ENCODE measurements around the gene CAMK1D.

DNA sequence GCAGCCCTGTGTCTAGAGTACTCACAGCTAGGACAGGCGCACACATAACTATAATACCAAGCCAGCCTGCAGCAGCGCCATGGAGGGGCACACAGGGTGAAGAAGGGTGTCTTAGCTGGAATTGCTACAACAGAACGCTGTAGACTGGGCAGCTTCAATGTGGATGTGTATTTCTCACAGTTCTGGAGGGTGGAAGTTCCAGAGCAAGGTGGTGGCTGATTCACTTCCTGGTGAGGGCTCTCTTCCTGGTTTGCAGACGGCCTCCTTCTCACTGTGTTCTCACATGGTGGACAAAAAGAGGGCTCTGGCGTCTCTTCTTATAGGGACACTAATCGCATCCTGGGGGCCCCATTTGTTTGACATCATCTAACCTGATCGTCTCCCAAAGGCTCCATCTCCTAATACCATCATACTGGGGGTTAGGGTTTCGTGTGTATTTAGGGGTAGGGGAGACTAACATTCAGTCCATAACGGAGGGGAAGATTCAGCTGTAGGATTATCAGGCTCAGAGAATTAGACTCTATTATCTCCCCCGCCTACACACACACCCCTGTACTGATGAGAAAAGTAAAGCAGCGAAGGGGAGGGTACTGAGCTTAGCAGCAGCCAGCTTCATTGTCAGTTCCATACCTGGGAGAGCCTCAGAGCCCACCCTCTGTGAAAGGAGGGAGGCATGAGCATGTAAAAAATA, 363.1 kb downstream of the CAMK1D start:
- TF ChIP-seq, protein P1, sequence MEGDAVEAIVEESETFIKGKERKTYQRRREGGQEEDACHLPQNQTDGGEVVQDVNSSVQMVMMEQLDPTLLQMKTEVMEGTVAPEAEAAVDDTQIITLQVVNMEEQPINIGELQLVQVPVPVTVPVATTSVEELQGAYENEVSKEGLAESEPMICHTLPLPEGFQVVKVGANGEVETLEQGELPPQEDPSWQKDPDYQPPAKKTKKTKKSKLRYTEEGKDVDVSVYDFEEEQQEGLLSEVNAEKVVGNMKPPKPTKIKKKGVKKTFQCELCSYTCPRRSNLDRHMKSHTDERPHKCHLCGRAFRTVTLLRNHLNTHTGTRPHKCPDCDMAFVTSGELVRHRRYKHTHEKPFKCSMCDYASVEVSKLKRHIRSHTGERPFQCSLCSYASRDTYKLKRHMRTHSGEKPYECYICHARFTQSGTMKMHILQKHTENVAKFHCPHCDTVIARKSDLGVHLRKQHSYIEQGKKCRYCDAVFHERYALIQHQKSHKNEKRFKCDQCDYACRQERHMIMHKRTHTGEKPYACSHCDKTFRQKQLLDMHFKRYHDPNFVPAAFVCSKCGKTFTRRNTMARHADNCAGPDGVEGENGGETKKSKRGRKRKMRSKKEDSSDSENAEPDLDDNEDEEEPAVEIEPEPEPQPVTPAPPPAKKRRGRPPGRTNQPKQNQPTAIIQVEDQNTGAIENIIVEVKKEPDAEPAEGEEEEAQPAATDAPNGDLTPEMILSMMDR (IDR thresholded peaks at IDR 0.05; ENCODE audit: low read depth, low read length) = no peak
- TF ChIP-seq POLR2A (IDR thresholded peaks at IDR 0.05; ENCODE audit: extremely low read depth, insufficient read length) (no peak), MYC (IDR thresholded peaks at IDR 0.05; ENCODE audit: low read depth, low read length) (no peak)

Measured in NB4 (cell line).